GM12874 (cell line): ENCODE results near the gene CALHM3.
A peak's percentile ranks its signal among the peaks of the same experiment; 100 is the strongest.

Source experiments
- CTCF ChIP-seq: IDR thresholded peaks from 2 replicates; pipeline ENCODE4 v1.5.1; 2011; ENCODE audit warnings: low read depth, mild to moderate bottlenecking, control low read depth, low read length, moderate library complexity; ENCODE audit not compliant: insufficient read depth

The CALHM3 gene

DNA sequence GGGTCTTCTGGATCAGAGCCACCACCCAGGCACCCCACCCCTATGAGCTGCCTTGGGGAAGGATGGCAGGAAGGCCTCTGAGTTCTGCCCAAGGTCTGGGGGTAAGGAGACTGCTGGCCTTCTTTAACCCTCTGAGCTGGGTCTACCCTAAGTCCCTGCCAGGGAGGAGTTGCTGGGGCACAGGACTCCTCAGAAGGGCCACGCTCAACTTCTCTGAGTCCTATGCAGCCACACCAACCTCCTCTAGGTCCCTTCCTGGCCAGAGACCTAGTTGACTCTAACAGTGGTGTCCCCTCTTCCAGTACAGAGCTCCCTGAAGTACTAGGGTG is 11.9 kb upstream of the CALHM3 start:
- TF ChIP-seq CTCF: no peak

DNA sequence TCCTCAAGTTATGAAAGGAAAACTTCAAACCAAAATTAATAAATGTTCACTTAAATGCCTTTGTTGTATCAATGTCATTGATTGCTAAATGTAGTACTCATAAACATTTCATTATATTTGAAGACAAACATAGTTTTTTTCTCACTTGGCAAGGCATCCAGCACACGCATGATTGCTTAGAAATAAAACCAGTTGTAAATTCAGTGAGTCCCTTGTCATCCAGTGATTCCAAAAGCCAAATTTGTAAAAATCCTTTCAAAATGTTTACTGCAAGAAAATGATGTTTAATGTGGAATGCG is 8.3 kb upstream of the CALHM3 start:
- no peak for TF ChIP-seq CTCF

- peak; percentile 69 for TF ChIP-seq CTCF
These were observed 3.0 kb upstream of the CALHM3 start for GRCh38 chr10:103481974-103482531.

GRCh38 chr10:103480521-103480920 is 1.5 kb upstream of the CALHM3 start:
- TF ChIP-seq CTCF: no peak

DNA sequence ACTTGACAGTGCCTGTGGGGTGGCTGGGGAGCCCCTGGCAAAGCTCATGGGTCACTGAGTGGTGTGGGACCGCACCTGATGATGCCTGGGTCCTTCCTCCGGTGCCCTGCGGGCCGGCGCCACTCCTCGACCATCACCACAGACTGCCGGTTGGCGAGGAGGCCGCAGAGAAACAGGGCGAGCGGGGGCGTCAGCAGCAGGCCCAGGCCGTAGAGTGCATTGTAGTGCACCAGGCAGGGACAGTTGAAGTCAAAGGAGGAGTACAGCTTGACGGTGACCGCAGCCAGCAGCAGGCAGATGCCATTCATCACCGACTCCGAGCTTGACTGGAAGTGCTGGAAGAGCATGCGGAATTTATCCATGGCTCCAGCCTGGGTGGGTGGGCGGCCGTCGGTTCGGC is 369 bp downstream of the CALHM3 start:
- TF ChIP-seq CTCF: no peak

DNA sequence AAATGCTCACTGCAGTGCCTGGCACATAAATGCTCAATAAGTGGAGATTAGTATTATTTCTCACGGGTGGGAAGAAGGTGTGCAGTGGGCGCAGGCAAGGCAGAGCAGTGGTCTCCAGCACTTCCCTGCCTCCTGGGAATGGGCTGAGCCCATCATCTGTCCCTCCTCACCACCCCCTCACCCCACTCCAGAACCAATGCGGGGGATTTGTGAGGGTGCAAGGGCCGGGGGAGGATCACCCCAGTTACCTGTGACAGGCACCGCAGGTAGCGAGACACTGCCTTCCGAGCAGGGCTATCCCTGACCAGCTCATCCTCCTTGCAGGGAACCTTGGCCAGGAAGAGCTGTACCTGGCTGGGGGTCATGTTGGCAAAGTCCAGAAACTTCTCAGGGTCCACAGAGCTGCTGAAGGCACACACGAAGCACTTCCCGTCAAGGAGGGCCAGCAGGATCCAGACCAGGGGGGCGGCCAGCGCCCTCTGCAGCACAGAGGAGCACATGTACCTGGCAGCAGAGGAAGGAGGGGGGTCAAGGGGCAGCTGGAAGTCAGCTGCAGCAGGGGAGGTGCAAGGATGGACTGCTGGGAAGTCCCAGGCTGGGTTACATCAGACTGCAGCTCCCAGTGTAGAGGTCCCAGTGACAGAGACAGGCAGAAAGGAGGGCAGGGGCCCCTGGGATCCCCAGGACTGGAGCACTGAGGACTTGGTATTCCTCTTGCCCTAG is 2.8 kb downstream of the CALHM3 start:
- peak; percentile 73 for TF ChIP-seq CTCF

DNA sequence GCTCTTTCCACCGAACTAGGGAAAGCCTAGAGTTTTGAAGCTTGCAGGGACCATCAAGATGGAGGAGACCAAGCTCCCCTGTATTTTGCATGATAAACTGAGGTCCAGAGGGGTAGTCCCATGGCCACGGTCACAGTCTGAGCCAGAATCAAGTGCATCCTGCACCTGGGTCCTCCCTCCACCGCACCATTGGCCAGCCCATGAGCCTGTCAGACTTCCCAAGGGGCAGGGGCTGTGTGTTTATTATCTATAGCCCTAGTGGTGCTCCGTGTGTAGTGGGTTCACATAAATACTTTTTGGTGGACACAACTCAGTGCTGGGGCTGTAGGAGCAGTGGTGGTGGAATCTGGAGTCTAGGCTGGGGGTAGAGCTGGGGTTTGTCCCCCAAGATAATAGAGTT is 3.6 kb downstream of the CALHM3 start:
- no peak for TF ChIP-seq CTCF
